ENCODE data around the gene TREX2. TPM values are rescaled to one million over a fixed set of nuclear protein-coding genes. Genes with fewer than 3 reads are reported as not detected.

Gene TREX2
- total and polyA plus RNA-seq, 2 of the 8 experiments (the other 6 are each of a cell fraction or from before 2014, with no cell fraction given), result 0.71 to 0.80 TPM

DNA sequence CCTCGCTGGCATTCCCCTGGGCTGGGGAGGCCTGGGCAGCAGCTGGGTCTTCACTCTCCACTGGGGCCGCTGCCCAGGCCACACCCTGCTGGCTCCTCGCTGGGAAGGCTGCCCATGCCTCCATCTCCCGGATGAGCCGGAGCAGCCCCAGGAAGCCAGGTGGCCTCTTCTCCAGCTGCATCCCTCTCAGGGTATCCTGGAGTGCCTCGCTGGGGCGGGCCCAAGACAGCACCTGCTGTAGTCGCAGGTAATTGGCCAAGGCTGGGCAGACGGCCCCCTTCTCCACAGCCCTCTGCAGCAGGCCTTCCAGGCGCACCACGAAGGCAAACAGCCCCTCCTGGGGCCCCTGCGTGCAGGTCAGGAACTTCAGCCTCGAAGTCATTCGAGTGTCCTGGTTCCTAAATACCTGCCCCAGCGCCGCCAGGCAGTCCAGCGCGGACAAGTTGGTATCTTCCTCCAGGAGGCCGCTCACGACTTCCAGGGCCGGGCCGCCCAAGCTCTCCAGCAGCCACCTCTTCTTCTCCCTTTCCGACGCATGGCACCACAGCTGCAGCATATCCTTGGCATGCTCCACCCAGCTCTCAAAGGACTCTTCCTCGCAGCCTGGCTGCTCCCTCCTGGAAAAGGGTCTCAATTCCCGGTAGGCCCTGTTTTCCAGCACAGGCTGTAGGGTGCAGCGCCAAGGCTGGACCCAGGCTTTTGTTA is 48.4 kb downstream of the TREX2 start (continued):
- TF ChIP-seq, protein P1, sequence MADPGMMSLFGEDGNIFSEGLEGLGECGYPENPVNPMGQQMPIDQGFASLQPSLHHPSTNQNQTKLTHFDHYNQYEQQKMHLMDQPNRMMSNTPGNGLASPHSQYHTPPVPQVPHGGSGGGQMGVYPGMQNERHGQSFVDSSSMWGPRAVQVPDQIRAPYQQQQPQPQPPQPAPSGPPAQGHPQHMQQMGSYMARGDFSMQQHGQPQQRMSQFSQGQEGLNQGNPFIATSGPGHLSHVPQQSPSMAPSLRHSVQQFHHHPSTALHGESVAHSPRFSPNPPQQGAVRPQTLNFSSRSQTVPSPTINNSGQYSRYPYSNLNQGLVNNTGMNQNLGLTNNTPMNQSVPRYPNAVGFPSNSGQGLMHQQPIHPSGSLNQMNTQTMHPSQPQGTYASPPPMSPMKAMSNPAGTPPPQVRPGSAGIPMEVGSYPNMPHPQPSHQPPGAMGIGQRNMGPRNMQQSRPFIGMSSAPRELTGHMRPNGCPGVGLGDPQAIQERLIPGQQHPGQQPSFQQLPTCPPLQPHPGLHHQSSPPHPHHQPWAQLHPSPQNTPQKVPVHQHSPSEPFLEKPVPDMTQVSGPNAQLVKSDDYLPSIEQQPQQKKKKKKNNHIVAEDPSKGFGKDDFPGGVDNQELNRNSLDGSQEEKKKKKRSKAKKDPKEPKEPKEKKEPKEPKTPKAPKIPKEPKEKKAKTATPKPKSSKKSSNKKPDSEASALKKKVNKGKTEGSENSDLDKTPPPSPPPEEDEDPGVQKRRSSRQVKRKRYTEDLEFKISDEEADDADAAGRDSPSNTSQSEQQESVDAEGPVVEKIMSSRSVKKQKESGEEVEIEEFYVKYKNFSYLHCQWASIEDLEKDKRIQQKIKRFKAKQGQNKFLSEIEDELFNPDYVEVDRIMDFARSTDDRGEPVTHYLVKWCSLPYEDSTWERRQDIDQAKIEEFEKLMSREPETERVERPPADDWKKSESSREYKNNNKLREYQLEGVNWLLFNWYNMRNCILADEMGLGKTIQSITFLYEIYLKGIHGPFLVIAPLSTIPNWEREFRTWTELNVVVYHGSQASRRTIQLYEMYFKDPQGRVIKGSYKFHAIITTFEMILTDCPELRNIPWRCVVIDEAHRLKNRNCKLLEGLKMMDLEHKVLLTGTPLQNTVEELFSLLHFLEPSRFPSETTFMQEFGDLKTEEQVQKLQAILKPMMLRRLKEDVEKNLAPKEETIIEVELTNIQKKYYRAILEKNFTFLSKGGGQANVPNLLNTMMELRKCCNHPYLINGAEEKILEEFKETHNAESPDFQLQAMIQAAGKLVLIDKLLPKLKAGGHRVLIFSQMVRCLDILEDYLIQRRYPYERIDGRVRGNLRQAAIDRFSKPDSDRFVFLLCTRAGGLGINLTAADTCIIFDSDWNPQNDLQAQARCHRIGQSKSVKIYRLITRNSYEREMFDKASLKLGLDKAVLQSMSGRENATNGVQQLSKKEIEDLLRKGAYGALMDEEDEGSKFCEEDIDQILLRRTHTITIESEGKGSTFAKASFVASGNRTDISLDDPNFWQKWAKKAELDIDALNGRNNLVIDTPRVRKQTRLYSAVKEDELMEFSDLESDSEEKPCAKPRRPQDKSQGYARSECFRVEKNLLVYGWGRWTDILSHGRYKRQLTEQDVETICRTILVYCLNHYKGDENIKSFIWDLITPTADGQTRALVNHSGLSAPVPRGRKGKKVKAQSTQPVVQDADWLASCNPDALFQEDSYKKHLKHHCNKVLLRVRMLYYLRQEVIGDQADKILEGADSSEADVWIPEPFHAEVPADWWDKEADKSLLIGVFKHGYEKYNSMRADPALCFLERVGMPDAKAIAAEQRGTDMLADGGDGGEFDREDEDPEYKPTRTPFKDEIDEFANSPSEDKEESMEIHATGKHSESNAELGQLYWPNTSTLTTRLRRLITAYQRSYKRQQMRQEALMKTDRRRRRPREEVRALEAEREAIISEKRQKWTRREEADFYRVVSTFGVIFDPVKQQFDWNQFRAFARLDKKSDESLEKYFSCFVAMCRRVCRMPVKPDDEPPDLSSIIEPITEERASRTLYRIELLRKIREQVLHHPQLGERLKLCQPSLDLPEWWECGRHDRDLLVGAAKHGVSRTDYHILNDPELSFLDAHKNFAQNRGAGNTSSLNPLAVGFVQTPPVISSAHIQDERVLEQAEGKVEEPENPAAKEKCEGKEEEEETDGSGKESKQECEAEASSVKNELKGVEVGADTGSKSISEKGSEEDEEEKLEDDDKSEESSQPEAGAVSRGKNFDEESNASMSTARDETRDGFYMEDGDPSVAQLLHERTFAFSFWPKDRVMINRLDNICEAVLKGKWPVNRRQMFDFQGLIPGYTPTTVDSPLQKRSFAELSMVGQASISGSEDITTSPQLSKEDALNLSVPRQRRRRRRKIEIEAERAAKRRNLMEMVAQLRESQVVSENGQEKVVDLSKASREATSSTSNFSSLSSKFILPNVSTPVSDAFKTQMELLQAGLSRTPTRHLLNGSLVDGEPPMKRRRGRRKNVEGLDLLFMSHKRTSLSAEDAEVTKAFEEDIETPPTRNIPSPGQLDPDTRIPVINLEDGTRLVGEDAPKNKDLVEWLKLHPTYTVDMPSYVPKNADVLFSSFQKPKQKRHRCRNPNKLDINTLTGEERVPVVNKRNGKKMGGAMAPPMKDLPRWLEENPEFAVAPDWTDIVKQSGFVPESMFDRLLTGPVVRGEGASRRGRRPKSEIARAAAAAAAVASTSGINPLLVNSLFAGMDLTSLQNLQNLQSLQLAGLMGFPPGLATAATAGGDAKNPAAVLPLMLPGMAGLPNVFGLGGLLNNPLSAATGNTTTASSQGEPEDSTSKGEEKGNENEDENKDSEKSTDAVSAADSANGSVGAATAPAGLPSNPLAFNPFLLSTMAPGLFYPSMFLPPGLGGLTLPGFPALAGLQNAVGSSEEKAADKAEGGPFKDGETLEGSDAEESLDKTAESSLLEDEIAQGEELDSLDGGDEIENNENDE (IDR thresholded peaks at IDR 0.05; ENCODE audit: insufficient replicate concordance, low read length), result no peak
- no peak for TF ChIP-seq HDAC2 (IDR thresholded peaks at IDR 0.05; ENCODE audit: borderline replicate concordance in 1 of 2, low read depth in 2 of 2, low read length in 2 of 2)
- no peak for TF ChIP-seq EP300 (IDR thresholded peaks at IDR 0.05; ENCODE audit: borderline replicate concordance in 1 of 2, low read depth in 2 of 2, low read length in 2 of 2)
- TF ChIP-seq, protein P2, sequence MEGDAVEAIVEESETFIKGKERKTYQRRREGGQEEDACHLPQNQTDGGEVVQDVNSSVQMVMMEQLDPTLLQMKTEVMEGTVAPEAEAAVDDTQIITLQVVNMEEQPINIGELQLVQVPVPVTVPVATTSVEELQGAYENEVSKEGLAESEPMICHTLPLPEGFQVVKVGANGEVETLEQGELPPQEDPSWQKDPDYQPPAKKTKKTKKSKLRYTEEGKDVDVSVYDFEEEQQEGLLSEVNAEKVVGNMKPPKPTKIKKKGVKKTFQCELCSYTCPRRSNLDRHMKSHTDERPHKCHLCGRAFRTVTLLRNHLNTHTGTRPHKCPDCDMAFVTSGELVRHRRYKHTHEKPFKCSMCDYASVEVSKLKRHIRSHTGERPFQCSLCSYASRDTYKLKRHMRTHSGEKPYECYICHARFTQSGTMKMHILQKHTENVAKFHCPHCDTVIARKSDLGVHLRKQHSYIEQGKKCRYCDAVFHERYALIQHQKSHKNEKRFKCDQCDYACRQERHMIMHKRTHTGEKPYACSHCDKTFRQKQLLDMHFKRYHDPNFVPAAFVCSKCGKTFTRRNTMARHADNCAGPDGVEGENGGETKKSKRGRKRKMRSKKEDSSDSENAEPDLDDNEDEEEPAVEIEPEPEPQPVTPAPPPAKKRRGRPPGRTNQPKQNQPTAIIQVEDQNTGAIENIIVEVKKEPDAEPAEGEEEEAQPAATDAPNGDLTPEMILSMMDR (IDR thresholded peaks at IDR 0.05; ENCODE audit: control extremely low read depth in 1 of 3, insufficient read depth in 1 of 3, low read depth in 1 of 3, low read length in 3 of 3), result no peak

Data from H1 (cell line).